H1 (cell line): ENCODE results near the gene HMX1. TPM values are rescaled to one million over a fixed set of nuclear protein-coding genes. Genes with fewer than 3 reads are reported as not detected.
A peak's percentile ranks its signal among the peaks of the same experiment; 100 is the strongest.

ENCODE experiments used
- CTCF ChIA-PET: fragments of 300-600 bp; sonication (Branson Sonifier 250); formaldehyde crosslinking; loops from one replicate; lab custom pipeline; 2021; ENCODE audit not compliant: partially characterized antibody; lab: Charles Lee
- POLR2A ChIA-PET: fragments of 300-600 bp; sonication (Branson Sonifier 250); formaldehyde crosslinking; loops from one replicate; lab custom pipeline; 2021; ENCODE audit warnings: inconsistent platforms; ENCODE audit not compliant: partially characterized antibody; lab: Charles Lee
- DNase-seq, 2 experiments: peaks; one replicate each; pipeline versions ENCODE4 v3.0.0 to v3.0.0-alpha.2; 2010 to 2022; ENCODE audit warnings: low spot score in 2 of 2, low read depth in 1 of 2, mixed read lengths in 1 of 2
- FAIRE-seq: peaks from 2 replicates; lab custom pipeline; 2011; peaks lifted over from hg19 to GRCh38; lab: Jason Lieb, UNC
- H2AFZ ChIP-seq: 2 replicates; pipeline ENCODE4 v1.8.1; 2012; ENCODE audit warnings: low read length, inconsistent platforms
- H2AK5ac ChIP-seq: 2 replicates; pipeline ENCODE4 v1.6.1; 2013; ENCODE audit warnings: low read depth, low read length
- H2BK120ac ChIP-seq: replicated peaks from 2 replicates; pipeline ENCODE3; 2013; ENCODE audit warnings: low read depth, low read length, inconsistent platforms
- H2BK12ac ChIP-seq: 2 replicates; pipeline ENCODE4 v1.6.1; 2013; ENCODE audit warnings: low read depth, low read length
- H2BK15ac ChIP-seq: 2 replicates; pipeline ENCODE4 v1.6.1; 2013; ENCODE audit warnings: low read length
- H2BK20ac ChIP-seq: 2 replicates; pipeline ENCODE4 v1.6.1; 2013; ENCODE audit warnings: low read length
- H2BK5ac ChIP-seq: 2 replicates; pipeline ENCODE4 v1.6.1; 2013; ENCODE audit warnings: low read depth, low read length
- H3K14ac ChIP-seq: 2 replicates; pipeline ENCODE4 v1.6.1; 2013; ENCODE audit warnings: inconsistent platforms; ENCODE audit not compliant: insufficient read length
- H3K18ac ChIP-seq: 2 replicates; pipeline ENCODE4 v1.6.1; 2013; ENCODE audit warnings: low read length; ENCODE audit errors: extremely low read depth
- H3K23ac ChIP-seq: 2 replicates; pipeline ENCODE4 v1.6.1; 2013; ENCODE audit warnings: inconsistent platforms; ENCODE audit not compliant: insufficient read length
- H3K23me2 ChIP-seq: 2 replicates; pipeline ENCODE4 v1.6.1; 2013; ENCODE audit warnings: low read depth, low read length
- H3K27ac ChIP-seq: 2 replicates; pipeline ENCODE4 v1.6.1; 2011; ENCODE audit warnings: low read depth, low read length, inconsistent platforms
- H3K27me3 ChIP-seq, 4 experiments: replicated peaks in 1 of 4; 1 replicate in 1 of 4; 2 replicates in 3 of 4; pipeline versions ENCODE4 v1.6.1 to v1.8.1; 2011 to 2013; ENCODE audit warnings: low read length in 3 of 4, mild to moderate bottlenecking in 3 of 4, inconsistent platforms in 2 of 4, mixed read lengths in 2 of 4, moderate library complexity in 1 of 4; ENCODE audit not compliant: control insufficient read depth in 3 of 4, insufficient read depth in 3 of 4; ENCODE audit errors: extremely low read depth in 1 of 4
- H3K36me3 ChIP-seq, 4 experiments: 2 replicates each; pipeline versions ENCODE4 v1.6.1 to v1.8.1; 2011 to 2013; ENCODE audit warnings: mild to moderate bottlenecking in 4 of 4, low read length in 3 of 4, moderate library complexity in 2 of 4, control low read depth in 1 of 4, inconsistent platforms in 1 of 4; ENCODE audit not compliant: insufficient read depth in 4 of 4, control insufficient read depth in 2 of 4
- H3K4ac ChIP-seq: replicated peaks from 2 replicates; pipeline ENCODE3; 2013; ENCODE audit warnings: low read length, low read depth, mixed read lengths, inconsistent platforms; ENCODE audit not compliant: insufficient read length
- H3K4me1 ChIP-seq, 4 experiments: replicated peaks in 1 of 4; 1 replicate in 1 of 4; 2 replicates in 3 of 4; pipeline versions ENCODE4 v1.6.1 to v1.8.1; 2011 to 2013; ENCODE audit warnings: low read length in 3 of 4, inconsistent platforms in 2 of 4, mixed read lengths in 1 of 4; ENCODE audit not compliant: insufficient read depth in 4 of 4, control insufficient read depth in 3 of 4
- H3K4me2 ChIP-seq, 2 experiments: 2 replicates each; pipeline versions ENCODE4 v1.6.1 to v1.8.1; 2011 to 2013; ENCODE audit warnings: low read depth in 2 of 2, low read length in 2 of 2, control low read depth in 1 of 2, inconsistent platforms in 1 of 2, mild to moderate bottlenecking in 1 of 2; ENCODE audit not compliant: insufficient read depth in 1 of 2
- H3K4me3 ChIP-seq, 4 experiments: fragments of 200-600, 300-600 bp in 1 of 4; sonication (generic), shearing (Covaris generic), sonication (Bioruptor Twin) in 1 of 4; 2 replicates each; pipeline versions ENCODE4 v1.5.1 to v1.8.1; 2011 to 2016; ENCODE audit warnings: low read length in 4 of 4, low read depth in 3 of 4, control low read depth in 2 of 4, inconsistent platforms in 2 of 4, mild to moderate bottlenecking in 2 of 4, mixed read lengths in 1 of 4, moderate library complexity in 1 of 4; ENCODE audit not compliant: insufficient read depth in 2 of 4; ENCODE audit errors: extremely low read depth in 1 of 4
- H3K56ac ChIP-seq: replicated peaks from 2 replicates; pipeline ENCODE3; 2013; ENCODE audit warnings: low read depth, mild to moderate bottlenecking, mixed read lengths, low read length, inconsistent platforms; ENCODE audit not compliant: insufficient read length
- H3K79me1 ChIP-seq: 2 replicates; pipeline ENCODE4 v1.6.1; 2013; ENCODE audit warnings: low read depth, low read length, control low read depth
- H3K79me2 ChIP-seq, 2 experiments: 2 replicates each; pipeline versions ENCODE4 v1.6.1 to v1.8.1; 2012 to 2013; ENCODE audit warnings: low read length in 2 of 2, mild to moderate bottlenecking in 2 of 2, inconsistent platforms in 1 of 2; ENCODE audit not compliant: insufficient read depth in 2 of 2, control insufficient read depth in 1 of 2
- H3K9ac ChIP-seq, 4 experiments: replicated peaks in 1 of 4; 1 replicate in 1 of 4; 2 replicates in 3 of 4; pipeline versions ENCODE4 v1.6.1 to v1.8.1; 2011 to 2013; ENCODE audit warnings: low read depth in 3 of 4, low read length in 3 of 4, control low read depth in 2 of 4, mild to moderate bottlenecking in 2 of 4, moderate library complexity in 2 of 4, inconsistent platforms in 1 of 4; ENCODE audit errors: extremely low read depth in 1 of 4
- H3K9me3 ChIP-seq, 2 experiments: 2 replicates each; pipeline versions ENCODE4 v1.6.1 to v1.8.1; 2012 to 2013; ENCODE audit warnings: mild to moderate bottlenecking in 2 of 2, moderate library complexity in 2 of 2, control low read depth in 1 of 2, inconsistent platforms in 1 of 2, low read depth in 1 of 2, low read length in 1 of 2, mixed read lengths in 1 of 2; ENCODE audit not compliant: insufficient read depth in 2 of 2
- H4K20me1 ChIP-seq, 2 experiments: replicated peaks in 1 of 2; 2 replicates each; pipeline versions ENCODE3 to v1.8.1; 2011 to 2013; ENCODE audit warnings: inconsistent platforms in 2 of 2, low read length in 2 of 2, mild to moderate bottlenecking in 1 of 2; ENCODE audit not compliant: insufficient read depth in 2 of 2, control insufficient read depth in 1 of 2
- H4K5ac ChIP-seq: 2 replicates; pipeline ENCODE4 v1.6.1; 2013; ENCODE audit warnings: low read length, low read depth, mixed read lengths, inconsistent platforms; ENCODE audit not compliant: insufficient read length
- H4K8ac ChIP-seq: 2 replicates; pipeline ENCODE4 v1.8.0; 2013; ENCODE audit warnings: mild to moderate bottlenecking, moderate library complexity, low read length, inconsistent platforms; ENCODE audit not compliant: insufficient read depth; ENCODE audit errors: extremely low read depth
- H4K91ac ChIP-seq: replicated peaks from 2 replicates; pipeline ENCODE3; 2013; ENCODE audit warnings: low read length, mixed read lengths, inconsistent platforms; ENCODE audit not compliant: insufficient read length
- ASH2L ChIP-seq: fragments of 200-600, 300-600 bp; sonication (generic); IDR thresholded peaks from one replicate; pipeline ENCODE4 v1.7.1; 2017; ENCODE audit warnings: low read length
- CTBP2 ChIP-seq: IDR thresholded peaks from 2 replicates; pipeline ENCODE4 v1.7.0; 2011; ENCODE audit warnings: borderline replicate concordance, mild to moderate bottlenecking, moderate library complexity, mixed read lengths, low read length; ENCODE audit not compliant: insufficient read depth, insufficient read length
- GABPA ChIP-seq: IDR thresholded peaks from 2 replicates; pipeline ENCODE4 v1.6.1; 2011; ENCODE audit warnings: mild to moderate bottlenecking, low read length, moderate library complexity, borderline replicate concordance; ENCODE audit not compliant: insufficient read depth
- HDAC2 ChIP-seq, 2 experiments: fragments of 300-600 bp in 1 of 2; sonication (generic) in 1 of 2; IDR thresholded peaks; 2 replicates each; pipeline ENCODE4 v1.6.1; 2011 to 2012; ENCODE audit warnings: low read depth in 2 of 2, low read length in 2 of 2, mild to moderate bottlenecking in 2 of 2, moderate library complexity in 2 of 2, borderline replicate concordance in 1 of 2, inconsistent platforms in 1 of 2
- JUN ChIP-seq: IDR thresholded peaks from 2 replicates; pipeline ENCODE4 v1.6.1; 2011; ENCODE audit warnings: low read depth, mild to moderate bottlenecking, improper control_type of control experiment, low read length
- POLR2A ChIP-seq, 2 experiments: IDR thresholded peaks; 1 replicate in 1 of 2; 2 replicates in 1 of 2; pipeline ENCODE4 v1.6.1; 2011; ENCODE audit warnings: low read depth in 2 of 2, low read length in 2 of 2, mild to moderate bottlenecking in 2 of 2; ENCODE audit errors: control extremely low read depth in 1 of 2
- POLR2AphosphoS5 ChIP-seq: IDR thresholded peaks from 2 replicates; pipeline ENCODE4 v1.6.1; 2011; ENCODE audit warnings: low read depth, low read length
- RAD21 ChIP-seq, 2 experiments: IDR thresholded peaks in 1 of 2; conservative IDR thresholded peaks in 1 of 2; 2 replicates each; pipeline ENCODE4 v1.6.1; 2011; ENCODE audit warnings: low read depth in 2 of 2, low read length in 2 of 2, improper control_type of control experiment in 1 of 2, inconsistent platforms in 1 of 2, mild to moderate bottlenecking in 1 of 2, moderate library complexity in 1 of 2
- SAP30 ChIP-seq: fragments of 300-600 bp; sonication (generic); IDR thresholded peaks from 2 replicates; pipeline ENCODE4 v1.7.1; 2012; ENCODE audit warnings: low read length, moderate library complexity, mild to moderate bottlenecking, inconsistent platforms; ENCODE audit not compliant: insufficient read depth, insufficient replicate concordance
- SIX5 ChIP-seq: IDR thresholded peaks from 2 replicates; pipeline ENCODE4 v1.6.1; 2011; ENCODE audit warnings: mild to moderate bottlenecking, low read depth, low read length
- SP2 ChIP-seq: IDR thresholded peaks from 2 replicates; pipeline ENCODE4 v1.6.1; 2012; ENCODE audit warnings: mild to moderate bottlenecking, low read length, inconsistent platforms
- SUZ12 ChIP-seq: fragments of 200-600 bp; sonication (generic); IDR thresholded peaks from 2 replicates; pipeline ENCODE4 v1.6.1; 2012; ENCODE audit warnings: mild to moderate bottlenecking, inconsistent platforms, low read length, moderate library complexity, mixed read lengths
- WGBS, 2 experiments: shearing (Covaris generic) in 1 of 2; methylation state at CpG; one replicate each; pipeline versions ENCODE4 v1.1.6 to v1.1.7; 2013 to 2015; ENCODE audit warnings: low lambda C conversion rate in 2 of 2, mixed read lengths in 2 of 2, inconsistent platforms in 1 of 2, low coverage in 1 of 2, missing lambda C conversion rate in 1 of 2; ENCODE audit not compliant: insufficient replicate concordance in 2 of 2, insufficient coverage in 1 of 2, insufficient read length in 1 of 2; ENCODE audit errors: extremely low coverage in 1 of 2, missing lambda C conversion rate in 1 of 2; 5-methylcytosine and 5-hydroxymethylcytosine counted together
- polyA plus RNA-seq, 7 experiments: library from polyadenylated mRNA; depleted of rRNA in 3 of 7; stranded (reverse) in 5 of 7; unstranded in 2 of 7; fragments of >200 nt in 5 of 7; fragments of 200-250 nt in 2 of 7; gene quantifications; 1 replicate in 5 of 7; 2 replicates in 1 of 7; 4 replicates in 1 of 7; pipeline versions ENCODE4 v1.2.1 to v1.2.3, GENCODE V29; 2011 to 2013; ENCODE audit warnings: missing spikeins in 2 of 7, mixed read lengths in 2 of 7
- total RNA-seq: library from RNA; stranded (reverse); fragmentation: NEBNext Ultra II Directional; extraction: Animal tissue kit (Norgen Biotek cat#: 25700); gene quantifications from 2 replicates; pipeline ENCODE4 v1.2.1, GENCODE V29; 2021
- TF ChIP-seq, protein P1 (sequence below): IDR thresholded peaks from 2 replicates; pipeline ENCODE4 v1.6.1; 2012; ENCODE audit warnings: inconsistent platforms

The HMX1 gene
- total and polyA plus RNA-seq, 2 of the 8 experiments (the other 6 are each of a cell fraction or from before 2014, with no cell fraction given): 0.26 TPM; not detected in 1

DNA sequence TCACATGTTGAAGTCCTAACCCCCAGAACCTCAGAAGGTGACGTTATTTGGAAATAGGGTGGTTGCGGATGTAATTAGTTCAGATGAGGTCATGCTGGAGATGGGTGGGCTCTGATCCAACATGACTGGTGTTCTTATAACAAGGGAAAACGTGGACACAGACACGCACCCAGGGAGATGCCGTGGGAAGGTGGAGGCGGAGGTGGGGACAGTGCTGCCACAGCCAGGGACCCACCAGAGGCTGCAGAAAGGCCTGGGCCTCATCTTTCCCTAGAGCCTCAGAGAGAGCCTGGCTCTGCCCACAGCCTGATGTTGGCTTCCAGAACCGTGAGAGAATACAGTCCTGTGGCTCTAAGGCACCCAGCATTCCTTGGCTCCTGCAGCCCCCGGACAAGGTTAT is 7.9 kb upstream of the HMX1 start:
- peaks cover 7 to 22% of the 10 kb centered on the region in 2 experiments for H4K20me1 ChIP-seq
- TF ChIP-seq HDAC2 (IDR thresholded peaks at IDR 0.05; ENCODE audit: borderline replicate concordance in 1 of 2, low read depth in 2 of 2, low read length in 2 of 2): no peak
- no peak for TF ChIP-seq SP2
- TF ChIP-seq CTBP2: no peak
- TF ChIP-seq ASH2L: no peak
- TF ChIP-seq SUZ12: no peak
- no peak for TF ChIP-seq GABPA
- no peak for TF ChIP-seq SAP30
- TF ChIP-seq SIX5: no peak
- no peak for TF ChIP-seq POLR2AphosphoS5
- TF ChIP-seq JUN: no peak
- TF ChIP-seq RAD21 (IDR thresholded peaks at IDR 0.05 in 1 of 2, conservative IDR thresholded peaks at IDR 0.05 in 1 of 2; ENCODE audit: low read depth in 2 of 2, low read length in 2 of 2): no peak
- TF ChIP-seq, protein P1, sequence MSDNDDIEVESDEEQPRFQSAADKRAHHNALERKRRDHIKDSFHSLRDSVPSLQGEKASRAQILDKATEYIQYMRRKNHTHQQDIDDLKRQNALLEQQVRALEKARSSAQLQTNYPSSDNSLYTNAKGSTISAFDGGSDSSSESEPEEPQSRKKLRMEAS: no peak
- no peak for TF ChIP-seq POLR2A (IDR thresholded peaks at IDR 0.05; ENCODE audit: control extremely low read depth in 1 of 2, low read depth in 2 of 2, low read length in 2 of 2)

More for the DNA sequence above, 7.9 kb upstream of the HMX1 start:
- Histone ChIP-seq H3K27ac (no peak overlapping the region), H2BK20ac (no peak overlapping the region), H2BK5ac (no peak overlapping the region), H3K79me1 (no peaks in the 10 kb centered on the region), H2AFZ (no peak overlapping the region), H3K23ac (no peak overlapping the region), H3K14ac (no peak overlapping the region), H3K4me2 (no peak overlapping the region), H4K5ac (no peak overlapping the region), H3K23me2 (peaks cover 9% of the 10 kb centered on the region; the same call in 1 of the 2 replicates), H3K9me3 (no peaks in the 10 kb centered on the region), H3K4me3 (no peak overlapping the region), H4K8ac (no peak overlapping the region), H3K36me3 (peaks cover 0 to 3% (median 0%) of the 10 kb centered on the region in 4 experiments; a peak in 1 of 8 replicates), H3K79me2 (no peaks in the 10 kb centered on the region), H2BK120ac (no peak overlapping the region), H2BK15ac (no peak overlapping the region), H3K9ac (no peak overlapping the region), H3K4ac (no peak overlapping the region), H3K4me1 (peaks cover 0 to 8% (median 5%) of the 10 kb centered on the region in 4 experiments; a peak in 4 of 7 replicates), H3K18ac (no peak overlapping the region), H3K56ac (no peak overlapping the region), H2AK5ac (peak overlapping the region; percentile 53; the same call in 1 of the 2 replicates), H4K91ac (no peak overlapping the region), H3K27me3 (peaks cover 49 to 88% (median 81%) of the 10 kb centered on the region in 4 experiments), H2BK12ac (no peak overlapping the region)
- ChIA-PET POLR2A (no interaction called here), CTCF (interaction anchor here (1.0 kb wide), 1 partner anchor 10 kb away, joined by 3 read pairs; no protein-coding TSS in a partner anchor)
- FAIRE-seq (no peak), DNase-seq (no peak)
- 88% methylated on average over 8 of the region's 8 CpGs; no CpG with 5 or more reads in 1 of the 2 experiments for WGBS, 2 experiments
